Gastroesophageal sphincter (tissue), 3 donors: ENCODE data around the gene CCDC80.

ENCODE experiments used
- CTCF ChIP-seq, 4 experiments: fragments of 200-600 bp in 2 of 4; fragments of 450-650 bp in 2 of 4; sonication (generic) in 1 of 4; IDR thresholded peaks; one replicate each; pipeline ENCODE4 v1.5.1; 2017 to 2019; ENCODE audit warnings: antibody characterized with exemption in 4 of 4, mild to moderate bottlenecking in 2 of 4, moderate library complexity in 2 of 4
- EP300 ChIP-seq: sonication (generic); formaldehyde crosslinking; IDR thresholded peaks from one replicate; pipeline ENCODE4 v1.6.1; 2017; ENCODE audit warnings: antibody characterized with exemption, mild to moderate bottlenecking
- POLR2AphosphoS5 ChIP-seq: sonication (generic); formaldehyde crosslinking; IDR thresholded peaks from one replicate; pipeline ENCODE4 v1.6.1; 2017; ENCODE audit warnings: antibody characterized with exemption

GRCh38 chr3:112602217-112602838, 38.6 kb downstream of the CCDC80 start:
- no peak for TF ChIP-seq CTCF (IDR thresholded peaks at IDR 0.05)
- TF ChIP-seq POLR2AphosphoS5, result no peak
- TF ChIP-seq EP300, result no peak
